Activated naive CD4-positive, alpha-beta T cell treated with anti-CD3 and anti-CD28 coated beads for 36 hours (primary cell): ENCODE results near the gene WDR45B. TPM values are rescaled to one million over a fixed set of nuclear protein-coding genes. Genes with fewer than 3 reads are reported as not detected.
"Not testable (repeated sequence)": the region's sequence is repeated elsewhere in the genome, so short reads cannot be mapped to it uniquely, and the experiment has no call there.

Source experiments
- CTCF ChIA-PET: fragments of 350-600 bp; sonication (Branson Sonifier 250); formaldehyde crosslinking; loops from one replicate; lab custom pipeline; 2021; ENCODE audit warnings: antibody characterized with exemption; lab: Charles Lee
- DNase-seq: peaks from one replicate; pipeline ENCODE4 v3.0.0-alpha.2; 2020
- H3K27ac Mint-ChIP-seq: one replicate; pipeline ENCODE4 v1.8.0; 2021; ENCODE audit warnings: mild to moderate bottlenecking, mixed read lengths
- H3K27me3 Mint-ChIP-seq: one replicate; pipeline ENCODE4 v1.8.0; 2021; ENCODE audit warnings: low read depth, mixed read lengths
- H3K36me3 Mint-ChIP-seq: one replicate; pipeline ENCODE4 v1.8.0; 2021; ENCODE audit warnings: low read depth, mixed read lengths
- H3K4me1 Mint-ChIP-seq: one replicate; pipeline ENCODE4 v1.8.0; 2021; ENCODE audit warnings: low read depth, mixed read lengths
- H3K4me3 Mint-ChIP-seq: one replicate; pipeline ENCODE4 v1.8.0; 2021; ENCODE audit warnings: mild to moderate bottlenecking, moderate library complexity, mixed read lengths
- H3K9me3 Mint-ChIP-seq: one replicate; pipeline ENCODE4 v1.8.0; 2021; ENCODE audit warnings: mixed read lengths
- intact Hi-C: fragments of 100-400 bp; cut with micrococcal nuclease; formaldehyde crosslinking; loops from one replicate; pipeline ENCODE4 v1.15.1; 2023
- total RNA-seq, 2 experiments: library from RNA; stranded (reverse); gene quantifications; one replicate each; pipeline ENCODE4 v1.2.3, GENCODE V29; 2021

WDR45B gene
- total RNA-seq, 2 experiments from 2014 or later, result 23.2 to 25.0 TPM

GRCh38 chr17:82590216-82590615, 58.0 kb downstream of the WDR45B start:
- CTCF ChIA-PET, result no interaction called here
- intact Hi-C loops, result no loop called here
- DNase-seq, result no peak
- H3K27ac Mint-ChIP-seq, result peak overlapping the region; percentile 46
- H3K36me3 Mint-ChIP-seq, result peaks cover 23% of the 10 kb centered on the region
- H3K27me3 Mint-ChIP-seq, result no peaks in the 10 kb centered on the region
- no peak overlapping the region for H3K4me3 Mint-ChIP-seq
- peaks cover 49% of the 10 kb centered on the region for H3K4me1 Mint-ChIP-seq
- H3K9me3 Mint-ChIP-seq, result no peaks in the 10 kb centered on the region

- CTCF ChIA-PET, result no interaction called here
- Mint-ChIP-seq H3K4me3 (no peak overlapping the region), H3K27me3 (no peaks in the 10 kb centered on the region), H3K36me3 (peaks cover 24% of the 10 kb centered on the region), H3K27ac (no peak overlapping the region), H3K4me1 (peaks cover 48% of the 10 kb centered on the region), H3K9me3 (no peaks in the 10 kb centered on the region)
- intact Hi-C loops, result no loop called here
- DNase-seq, result no peak
These were observed 58.4 kb downstream of the WDR45B start for GRCh38 chr17:82589851-82590180.

GRCh38 chr17:82588266-82589175, 59.7 kb downstream of the WDR45B start:
- no peaks in the 10 kb centered on the region for H3K9me3 Mint-ChIP-seq
- DNase-seq, result no peak
- H3K27ac Mint-ChIP-seq, result no peak overlapping the region
- CTCF ChIA-PET, result no interaction called here
- peaks cover 37% of the 10 kb centered on the region for H3K4me1 Mint-ChIP-seq
- H3K36me3 Mint-ChIP-seq, result peaks cover 17% of the 10 kb centered on the region
- intact Hi-C loops, result no loop called here
- H3K4me3 Mint-ChIP-seq, result no peak overlapping the region
- no peaks in the 10 kb centered on the region for H3K27me3 Mint-ChIP-seq

- H3K36me3 Mint-ChIP-seq, result peaks cover 18% of the 10 kb centered on the region
- H3K4me3 Mint-ChIP-seq, result no peak overlapping the region
- H3K27me3 Mint-ChIP-seq, result no peaks in the 10 kb centered on the region
- peak overlapping the region; percentile 28 for H3K27ac Mint-ChIP-seq
- CTCF ChIA-PET, result no interaction called here
- DNase-seq, result no peak
- no peaks in the 10 kb centered on the region for H3K9me3 Mint-ChIP-seq
- H3K4me1 Mint-ChIP-seq, result peaks cover 29% of the 10 kb centered on the region
- intact Hi-C loops, result no loop called here
These were observed 60.8 kb downstream of the WDR45B start for GRCh38 chr17:82587234-82588086.

GRCh38 chr17:82586576-82587233, 61.5 kb downstream of the WDR45B start:
- no peak for DNase-seq
- intact Hi-C loops, result no loop called here
- Mint-ChIP-seq H3K27me3 (no peaks in the 10 kb centered on the region), H3K4me1 (peaks cover 21% of the 10 kb centered on the region), H3K36me3 (peaks cover 18% of the 10 kb centered on the region), H3K27ac (no peak overlapping the region), H3K4me3 (no peak overlapping the region), H3K9me3 (no peaks in the 10 kb centered on the region)
- CTCF ChIA-PET, result no interaction called here

- Mint-ChIP-seq H3K36me3 (peaks cover 18% of the 10 kb centered on the region), H3K27ac (peak overlapping the region; percentile 65), H3K4me1 (peaks cover 19% of the 10 kb centered on the region)
- CTCF ChIA-PET, H3K27me3 Mint-ChIP-seq, H3K4me3 Mint-ChIP-seq, intact Hi-C loops, H3K9me3 Mint-ChIP-seq, DNase-seq: not testable (repeated sequence)
These were observed 62.2 kb downstream of the WDR45B start for GRCh38 chr17:82585935-82586575.

GRCh38 chr17:82583720-82584234, 64.5 kb downstream of the WDR45B start:
- intact Hi-C loops, result no loop called here
- Mint-ChIP-seq H3K9me3 (no peaks in the 10 kb centered on the region), H3K27me3 (no peaks in the 10 kb centered on the region), H3K27ac (peak overlapping the region; percentile 56), H3K4me3 (no peak overlapping the region), H3K36me3 (peaks cover 18% of the 10 kb centered on the region), H3K4me1 (peaks cover 19% of the 10 kb centered on the region)
- CTCF ChIA-PET, result no interaction called here
- DNase-seq, result peak; percentile 36

- CTCF ChIA-PET, result no interaction called here
- intact Hi-C loops, result no loop called here
- Mint-ChIP-seq H3K4me1 (peaks cover 9% of the 10 kb centered on the region), H3K27ac (no peak overlapping the region), H3K4me3 (no peak overlapping the region), H3K27me3 (no peaks in the 10 kb centered on the region), H3K36me3 (peaks cover 23% of the 10 kb centered on the region), H3K9me3 (no peaks in the 10 kb centered on the region)
- no peak for DNase-seq
These were observed 65.5 kb downstream of the WDR45B start for GRCh38 chr17:82582709-82583108.

GRCh38 chr17:82582213-82582612, 66.0 kb downstream of the WDR45B start:
- CTCF ChIA-PET, result no interaction called here
- intact Hi-C loops, result no loop called here
- DNase-seq, result no peak
- Mint-ChIP-seq H3K9me3 (no peaks in the 10 kb centered on the region), H3K27ac (no peak overlapping the region), H3K4me3 (no peak overlapping the region), H3K4me1 (peaks cover 8% of the 10 kb centered on the region), H3K36me3 (peaks cover 22% of the 10 kb centered on the region), H3K27me3 (no peaks in the 10 kb centered on the region)

GRCh38 chr17:82579969-82580368, 68.3 kb downstream of the WDR45B start:
- peaks cover 16% of the 10 kb centered on the region for H3K36me3 Mint-ChIP-seq

GRCh38 chr17:82577300-82577699, 70.9 kb downstream of the WDR45B start:
- Mint-ChIP-seq H3K36me3 (peaks cover 12% of the 10 kb centered on the region), H3K27ac (no peak overlapping the region)
- CTCF ChIA-PET, result interaction anchor here (0.7 kb wide), 1 partner anchor 211 kb away, joined by 3 read pairs; no protein-coding TSS in a partner anchor

More at GRCh38 chr17:82579969-82580368, 68.3 kb downstream of the WDR45B start:
- CTCF ChIA-PET, result interaction anchor here (0.5 kb wide), 1 partner anchor 246 kb away, joined by 4 read pairs; no protein-coding TSS in a partner anchor
- H3K4me1 Mint-ChIP-seq, DNase-seq, H3K4me3 Mint-ChIP-seq, intact Hi-C loops, H3K9me3 Mint-ChIP-seq, H3K27ac Mint-ChIP-seq, H3K27me3 Mint-ChIP-seq: not testable (repeated sequence)

More at GRCh38 chr17:82577300-82577699, 70.9 kb downstream of the WDR45B start:
- Mint-ChIP-seq H3K4me3 (no peak overlapping the region), H3K4me1 (no peaks in the 10 kb centered on the region), H3K9me3 (no peaks in the 10 kb centered on the region), H3K27me3 (no peaks in the 10 kb centered on the region)
- no peak for DNase-seq
- intact Hi-C loops, result no loop called here
